ENCODE measurements around the gene PEX14.

PEX14 gene

DNA sequence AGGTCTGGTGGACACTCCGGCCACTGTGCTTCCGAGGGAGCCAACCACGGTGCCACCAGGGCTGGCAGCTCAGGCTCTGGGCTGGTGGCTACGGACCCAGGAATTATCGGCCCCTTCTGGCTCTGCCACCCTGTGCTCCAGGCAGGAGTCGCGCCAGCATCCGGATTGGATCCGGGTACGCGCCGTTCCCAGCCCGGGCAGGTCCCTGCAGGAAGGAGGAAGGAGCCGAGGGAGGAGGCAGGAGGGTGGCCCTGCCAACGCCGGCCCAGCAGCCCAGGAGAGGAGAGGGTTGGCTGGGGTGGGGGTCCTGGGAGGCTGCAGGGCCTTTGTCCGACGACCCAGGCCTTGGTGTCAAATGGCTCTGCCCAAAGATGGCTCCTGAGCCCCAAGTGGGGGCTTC lies 161.2 kb downstream of the PEX14 start:
- no peak for DNase-seq (ENCODE audit: low read depth)
- no peak overlapping the region for H3K4me3 ChIP-seq (ENCODE audit: control insufficient read depth, low read depth, low read length)
- TF ChIP-seq, protein P1, sequence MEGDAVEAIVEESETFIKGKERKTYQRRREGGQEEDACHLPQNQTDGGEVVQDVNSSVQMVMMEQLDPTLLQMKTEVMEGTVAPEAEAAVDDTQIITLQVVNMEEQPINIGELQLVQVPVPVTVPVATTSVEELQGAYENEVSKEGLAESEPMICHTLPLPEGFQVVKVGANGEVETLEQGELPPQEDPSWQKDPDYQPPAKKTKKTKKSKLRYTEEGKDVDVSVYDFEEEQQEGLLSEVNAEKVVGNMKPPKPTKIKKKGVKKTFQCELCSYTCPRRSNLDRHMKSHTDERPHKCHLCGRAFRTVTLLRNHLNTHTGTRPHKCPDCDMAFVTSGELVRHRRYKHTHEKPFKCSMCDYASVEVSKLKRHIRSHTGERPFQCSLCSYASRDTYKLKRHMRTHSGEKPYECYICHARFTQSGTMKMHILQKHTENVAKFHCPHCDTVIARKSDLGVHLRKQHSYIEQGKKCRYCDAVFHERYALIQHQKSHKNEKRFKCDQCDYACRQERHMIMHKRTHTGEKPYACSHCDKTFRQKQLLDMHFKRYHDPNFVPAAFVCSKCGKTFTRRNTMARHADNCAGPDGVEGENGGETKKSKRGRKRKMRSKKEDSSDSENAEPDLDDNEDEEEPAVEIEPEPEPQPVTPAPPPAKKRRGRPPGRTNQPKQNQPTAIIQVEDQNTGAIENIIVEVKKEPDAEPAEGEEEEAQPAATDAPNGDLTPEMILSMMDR (IDR thresholded peaks at IDR 0.05; ENCODE audit: control insufficient read depth, insufficient read depth, low read depth, low read length, missing control alignments): no peak

- DNase-seq (ENCODE audit: low read depth): no peak
- no peak overlapping the region for H3K4me3 ChIP-seq (ENCODE audit: control insufficient read depth, low read depth, low read length)
- TF ChIP-seq, protein P1 (IDR thresholded peaks at IDR 0.05; ENCODE audit: control insufficient read depth, insufficient read depth, low read depth, low read length, missing control alignments): no peak
Measured at GRCh38 chr1:10637400-10637799, 162.7 kb downstream of the PEX14 start.

- DNase-seq (ENCODE audit: low read depth): no peak
- TF ChIP-seq, protein P1 (IDR thresholded peaks at IDR 0.05; ENCODE audit: control insufficient read depth, insufficient read depth, low read depth, low read length, missing control alignments): no peak
- no peak overlapping the region for H3K4me3 ChIP-seq (ENCODE audit: control insufficient read depth, low read depth, low read length)
Measured at GRCh38 chr1:10637834-10638558, 163.2 kb downstream of the PEX14 start.

DNA sequence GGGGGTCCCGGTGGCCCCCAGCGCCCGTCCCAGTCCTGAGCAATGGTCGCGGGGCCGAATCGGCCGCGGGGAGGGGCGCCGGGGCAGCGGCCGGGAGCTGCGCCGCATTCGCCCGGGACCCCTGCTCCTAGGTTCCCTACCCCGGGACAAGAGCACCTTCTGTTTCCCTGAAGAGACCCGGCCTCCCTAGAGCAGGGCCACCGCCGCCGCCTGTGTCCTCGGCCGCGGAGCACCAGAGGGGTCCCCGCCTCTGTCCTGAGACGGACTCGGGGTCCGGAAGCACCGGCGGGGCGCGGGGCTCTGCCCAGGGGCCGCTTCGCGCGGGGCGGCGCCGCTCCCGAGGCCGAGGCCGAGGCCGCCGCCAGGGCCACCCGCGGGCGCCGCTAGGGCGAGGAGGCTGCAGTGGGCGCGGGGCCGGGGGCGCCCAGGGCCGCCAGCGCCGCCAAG lies 163.8 kb downstream of the PEX14 start:
- no peak for DNase-seq (ENCODE audit: low read depth)
- TF ChIP-seq, protein P1 (IDR thresholded peaks at IDR 0.05; ENCODE audit: control insufficient read depth, insufficient read depth, low read depth, low read length, missing control alignments): no peak
- H3K4me3 ChIP-seq (ENCODE audit: control insufficient read depth, low read depth, low read length): no peak overlapping the region

- TF ChIP-seq, protein P1 (IDR thresholded peaks at IDR 0.05; ENCODE audit: control insufficient read depth, insufficient read depth, low read depth, low read length, missing control alignments): no peak
- DNase-seq (ENCODE audit: low read depth): no peak
- no peak overlapping the region for H3K4me3 ChIP-seq (ENCODE audit: control insufficient read depth, low read depth, low read length)
Measured at GRCh38 chr1:10639011-10639774, 164.4 kb downstream of the PEX14 start.

- H3K4me3 ChIP-seq (ENCODE audit: control insufficient read depth, low read depth, low read length): no peak overlapping the region
- DNase-seq (ENCODE audit: low read depth): no peak
- TF ChIP-seq, protein P1 (IDR thresholded peaks at IDR 0.05; ENCODE audit: control insufficient read depth, insufficient read depth, low read depth, low read length, missing control alignments): no peak
Measured at GRCh38 chr1:10639775-10640578, 165.2 kb downstream of the PEX14 start.

Data from AG09309 (cell line).